ENCODE measurements around the gene COX4I1.

The COX4I1 gene

DNA sequence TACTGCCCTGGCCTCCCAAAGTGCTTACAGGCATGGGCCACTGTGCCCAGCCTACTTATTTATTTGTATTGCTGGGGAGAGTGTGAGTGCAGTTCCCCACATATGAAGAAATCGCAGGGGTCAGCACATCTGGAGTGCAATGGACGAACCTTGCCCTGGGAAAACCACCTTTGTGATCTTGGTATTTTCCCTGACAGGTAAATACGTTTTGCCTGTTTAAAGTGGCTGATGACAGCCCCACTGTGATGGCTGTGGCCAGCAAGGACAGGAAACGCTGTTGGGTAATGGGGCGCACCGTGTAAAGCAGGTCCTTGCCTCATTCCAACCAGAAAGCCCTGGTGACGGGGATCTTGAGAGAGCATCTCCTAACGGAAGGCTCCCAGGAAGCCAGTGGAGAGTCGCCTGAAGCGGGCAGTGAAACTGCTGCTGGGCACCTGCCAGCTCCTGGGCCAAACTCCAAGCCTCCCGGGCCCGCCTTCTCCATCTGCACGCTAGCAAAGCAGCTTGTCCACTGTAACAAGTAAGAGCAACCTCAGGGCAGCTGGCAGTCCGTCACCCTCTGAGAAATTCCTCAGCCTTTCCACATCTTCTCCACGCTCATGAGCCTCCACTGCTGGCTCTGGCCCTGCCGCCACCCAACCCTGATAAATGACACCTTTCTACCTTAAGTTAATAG is 17.7 kb upstream of the COX4I1 start:
- no peak overlapping the region for H3K4me3 Mint-ChIP-seq
- no peaks in the 10 kb centered on the region for H3K9me3 Mint-ChIP-seq
- peaks cover 7% of the 10 kb centered on the region for H3K4me1 Mint-ChIP-seq
- no peaks in the 10 kb centered on the region for H3K27me3 Mint-ChIP-seq
- H3K36me3 Mint-ChIP-seq: peaks cover 14% of the 10 kb centered on the region
- H3K27ac Mint-ChIP-seq: no peak overlapping the region

DNA sequence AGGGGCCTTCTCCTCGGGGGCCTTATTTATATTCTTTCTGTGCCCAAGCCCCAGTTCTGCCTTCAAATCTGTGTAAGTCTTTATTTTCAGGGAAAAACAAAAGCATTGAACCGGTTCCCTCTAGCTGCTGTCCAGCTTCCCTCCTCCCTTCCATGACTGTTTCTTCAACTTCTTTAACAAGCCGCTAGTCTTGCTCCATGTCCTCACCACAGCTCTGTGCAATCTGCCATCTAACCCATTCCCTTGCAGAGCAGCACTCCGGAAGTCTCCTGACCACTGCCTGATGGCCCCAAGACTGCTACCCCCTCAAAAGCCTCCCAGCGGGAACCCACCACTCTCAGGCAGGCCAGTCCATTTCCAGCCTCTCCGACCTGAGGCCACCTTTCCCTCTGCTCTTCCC is 17.0 kb upstream of the COX4I1 start:
- Mint-ChIP-seq H3K9me3 (no peaks in the 10 kb centered on the region), H3K4me3 (no peak overlapping the region), H3K27me3 (no peaks in the 10 kb centered on the region), H3K4me1 (peaks cover 7% of the 10 kb centered on the region), H3K27ac (no peak overlapping the region), H3K36me3 (peaks cover 14% of the 10 kb centered on the region)

DNA sequence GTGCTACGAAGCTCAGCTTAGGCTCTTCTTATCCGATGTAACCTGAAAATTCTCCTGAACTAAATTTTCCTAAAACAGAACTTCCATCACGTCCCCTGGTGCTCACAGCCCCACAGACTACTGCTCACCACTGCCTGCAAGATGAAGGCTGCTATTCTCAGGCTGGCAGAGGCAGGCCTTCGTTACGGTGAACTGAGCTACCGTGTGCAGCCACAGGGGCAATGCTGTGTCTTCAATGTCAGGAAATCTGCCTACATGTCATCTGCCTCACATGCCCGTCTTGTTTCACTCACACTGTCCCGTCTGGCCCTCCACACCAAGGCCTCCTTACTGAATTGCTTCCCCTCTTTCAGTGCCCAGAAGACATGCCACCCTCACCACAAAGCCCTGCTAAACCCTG is 16.1 kb upstream of the COX4I1 start:
- no peak overlapping the region for H3K4me3 Mint-ChIP-seq
- H3K4me1 Mint-ChIP-seq: peaks cover 11% of the 10 kb centered on the region
- peak overlapping the region; percentile 61 for H3K27ac Mint-ChIP-seq
- no peaks in the 10 kb centered on the region for H3K9me3 Mint-ChIP-seq
- H3K36me3 Mint-ChIP-seq: peaks cover 14% of the 10 kb centered on the region
- H3K27me3 Mint-ChIP-seq: no peaks in the 10 kb centered on the region

DNA sequence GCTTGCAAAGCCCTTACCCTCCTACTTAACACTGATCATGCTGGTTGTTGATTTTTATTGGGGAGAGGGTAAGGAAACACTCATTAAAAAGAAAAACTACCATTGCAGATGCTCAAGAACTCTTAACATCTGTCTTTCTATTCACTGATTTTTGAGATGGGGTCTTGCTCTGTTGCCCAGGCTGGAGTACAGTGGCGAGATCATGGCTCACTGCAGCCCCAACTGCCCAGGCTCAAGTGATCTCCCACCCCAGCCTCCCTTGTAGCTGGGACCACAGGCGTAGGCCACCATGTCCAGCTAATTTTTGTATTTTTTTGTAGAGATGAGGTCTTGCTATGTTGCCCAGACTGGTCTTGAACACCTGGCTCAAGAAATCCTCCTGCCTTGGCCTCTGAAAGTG is 14.7 kb upstream of the COX4I1 start:
- no peaks in the 10 kb centered on the region for H3K9me3 Mint-ChIP-seq
- H3K27me3 Mint-ChIP-seq: no peaks in the 10 kb centered on the region
- H3K27ac Mint-ChIP-seq: no peak overlapping the region
- no peak overlapping the region for H3K4me3 Mint-ChIP-seq
- peaks cover 13% of the 10 kb centered on the region for H3K36me3 Mint-ChIP-seq
- H3K4me1 Mint-ChIP-seq: peaks cover 24% of the 10 kb centered on the region

DNA sequence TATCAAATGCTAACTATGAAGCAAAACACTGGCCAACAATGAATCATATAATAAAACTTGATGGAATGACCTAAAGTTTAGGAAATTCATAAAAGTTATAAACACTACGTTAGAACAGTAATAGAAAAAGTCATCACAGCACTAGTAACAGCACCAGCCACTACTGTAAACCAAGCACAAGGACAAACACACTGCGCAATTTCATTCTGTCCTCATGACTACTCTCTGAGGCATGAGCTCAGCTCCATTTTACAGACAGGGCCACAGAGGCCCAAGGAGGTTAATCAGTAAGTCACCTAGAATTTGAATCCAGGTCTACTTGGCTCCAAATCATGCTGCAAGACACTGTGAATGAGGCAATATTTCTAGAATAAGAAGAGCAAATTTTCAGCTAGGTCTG is 13.6 kb upstream of the COX4I1 start:
- H3K27ac Mint-ChIP-seq: no peak overlapping the region
- no peak overlapping the region for H3K4me3 Mint-ChIP-seq
- no peaks in the 10 kb centered on the region for H3K27me3 Mint-ChIP-seq
- no peaks in the 10 kb centered on the region for H3K9me3 Mint-ChIP-seq
- H3K4me1 Mint-ChIP-seq: peaks cover 34% of the 10 kb centered on the region
- H3K36me3 Mint-ChIP-seq: peaks cover 8% of the 10 kb centered on the region

DNA sequence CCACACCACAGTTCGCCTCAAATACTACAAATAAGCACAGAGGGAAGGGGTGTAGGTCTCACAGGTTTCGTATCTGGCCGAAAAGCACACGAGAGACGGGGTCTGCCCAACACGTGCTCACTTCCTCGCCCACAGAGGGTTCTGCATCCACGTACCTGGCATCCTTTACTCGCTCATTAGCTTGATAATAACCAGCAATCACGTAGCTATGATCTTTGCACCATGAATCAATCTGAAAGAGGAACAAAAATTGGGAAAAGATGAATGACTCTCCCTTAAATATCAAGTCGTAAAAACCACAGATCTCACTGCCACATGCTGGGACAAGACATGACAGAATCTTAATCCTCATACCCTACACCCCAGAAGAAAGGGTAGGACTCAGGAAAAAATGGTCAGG is 10.7 kb upstream of the COX4I1 start:
- H3K4me3 Mint-ChIP-seq: no peak overlapping the region
- H3K36me3 Mint-ChIP-seq: peaks cover 26% of the 10 kb centered on the region
- H3K9me3 Mint-ChIP-seq: no peaks in the 10 kb centered on the region
- peaks cover 54% of the 10 kb centered on the region for H3K4me1 Mint-ChIP-seq
- no peaks in the 10 kb centered on the region for H3K27me3 Mint-ChIP-seq
- no peak overlapping the region for H3K27ac Mint-ChIP-seq

DNA sequence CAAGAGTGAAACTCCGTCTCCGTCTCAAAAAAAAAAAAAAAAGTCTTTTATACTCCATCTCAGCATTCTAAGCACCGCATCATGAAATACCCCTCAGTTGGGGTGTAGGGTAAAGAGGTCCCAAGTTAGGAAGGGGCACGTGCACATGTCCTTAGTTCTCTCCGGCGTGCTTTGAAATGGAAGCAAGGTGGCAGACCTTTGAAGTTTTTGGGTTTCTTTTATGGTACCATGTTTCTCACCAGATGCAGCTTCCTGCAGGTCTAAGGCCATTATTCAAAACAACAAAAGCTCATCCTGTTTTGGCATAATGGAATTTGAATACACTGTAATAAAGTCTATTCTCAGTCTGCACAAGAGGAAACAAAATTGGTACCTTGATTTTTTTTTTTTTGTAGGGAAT is 9.7 kb upstream of the COX4I1 start:
- Mint-ChIP-seq H3K36me3 (peaks cover 26% of the 10 kb centered on the region), H3K27me3 (no peaks in the 10 kb centered on the region), H3K4me3 (peak overlapping the region; percentile 40), H3K4me1 (peaks cover 60% of the 10 kb centered on the region), H3K9me3 (no peaks in the 10 kb centered on the region), H3K27ac (peak overlapping the region; percentile 55)

DNA sequence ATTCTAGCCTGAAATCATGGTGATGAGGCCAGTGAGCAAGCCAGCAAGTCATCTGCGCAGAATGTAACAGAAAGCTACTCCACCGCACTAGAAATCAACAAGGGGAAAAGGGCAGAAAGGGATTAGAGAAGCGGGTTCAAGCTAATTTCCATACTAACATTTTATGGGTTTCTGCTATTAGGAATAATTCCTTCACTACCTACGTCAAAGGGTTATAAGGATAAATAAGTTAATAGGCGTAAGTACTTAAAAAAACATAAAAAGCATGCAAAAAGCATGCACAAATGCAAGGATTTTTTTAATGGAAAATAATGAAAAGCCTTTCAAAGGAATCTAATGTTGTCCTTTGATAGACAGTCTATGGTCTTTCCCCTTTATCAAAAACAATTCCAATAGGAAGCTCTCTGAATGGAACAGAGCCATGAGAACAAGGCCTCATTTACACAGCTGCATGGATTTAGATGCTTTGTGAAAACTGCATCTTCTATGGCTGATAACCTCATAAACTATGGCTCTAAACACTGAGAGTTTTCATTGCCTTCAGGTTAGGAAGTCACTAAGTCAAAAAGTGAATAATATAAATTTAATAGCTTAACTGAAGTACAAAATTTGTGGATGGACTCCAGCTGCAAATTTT is 5.7 kb upstream of the COX4I1 start:
- H3K27me3 Mint-ChIP-seq: no peaks in the 10 kb centered on the region
- peaks cover 76% of the 10 kb centered on the region for H3K4me1 Mint-ChIP-seq
- no peak overlapping the region for H3K27ac Mint-ChIP-seq
- no peak overlapping the region for H3K4me3 Mint-ChIP-seq
- peaks cover 32% of the 10 kb centered on the region for H3K36me3 Mint-ChIP-seq
- no peaks in the 10 kb centered on the region for H3K9me3 Mint-ChIP-seq

DNA sequence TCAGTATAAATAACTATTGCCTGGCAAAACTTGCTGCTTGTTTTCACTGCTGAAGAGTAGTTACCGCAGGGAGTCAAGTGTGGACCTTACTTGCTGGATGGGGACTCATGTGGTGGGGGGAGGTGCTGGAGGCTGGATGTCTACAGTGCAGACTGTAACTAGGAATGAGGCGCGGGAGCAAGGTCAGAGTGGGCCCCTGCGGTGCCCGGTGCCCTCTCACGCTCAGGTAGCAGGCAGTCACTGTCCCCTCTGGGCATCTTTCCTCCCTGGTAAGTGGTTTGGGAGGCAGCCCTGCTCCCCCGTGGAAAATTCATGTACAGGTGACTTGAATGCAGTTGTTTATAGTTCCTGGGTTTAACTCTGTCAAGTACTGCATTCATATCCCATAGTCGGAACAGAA is 4.8 kb upstream of the COX4I1 start:
- Mint-ChIP-seq H3K27me3 (no peaks in the 10 kb centered on the region), H3K4me1 (peaks cover 67% of the 10 kb centered on the region), H3K4me3 (no peak overlapping the region), H3K36me3 (peaks cover 30% of the 10 kb centered on the region), H3K9me3 (no peaks in the 10 kb centered on the region), H3K27ac (no peak overlapping the region)

DNA sequence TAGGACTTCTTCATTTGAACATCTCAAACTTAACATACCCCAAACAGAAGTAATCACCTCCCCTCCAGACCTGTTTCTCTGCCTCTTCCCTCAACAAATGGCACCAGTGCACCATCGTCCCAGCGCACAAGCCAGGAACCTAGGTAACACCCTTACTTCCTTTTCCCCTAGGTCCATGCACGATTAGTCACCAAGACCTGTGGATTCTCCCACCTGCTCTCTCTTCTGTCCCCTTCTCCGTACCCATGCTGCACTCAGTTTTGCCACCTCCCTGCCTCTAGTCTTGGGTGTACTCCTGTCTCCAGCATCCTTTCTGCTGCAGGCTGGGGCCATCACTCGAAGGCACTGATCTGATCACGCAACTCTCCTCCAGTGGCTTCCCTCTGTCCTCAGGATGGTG is 3.3 kb upstream of the COX4I1 start:
- no peaks in the 10 kb centered on the region for H3K9me3 Mint-ChIP-seq
- peak overlapping the region; percentile 70 for H3K27ac Mint-ChIP-seq
- peak overlapping the region; percentile 23 for H3K4me3 Mint-ChIP-seq
- peaks cover 67% of the 10 kb centered on the region for H3K4me1 Mint-ChIP-seq
- H3K36me3 Mint-ChIP-seq: peaks cover 28% of the 10 kb centered on the region
- H3K27me3 Mint-ChIP-seq: no peaks in the 10 kb centered on the region

DNA sequence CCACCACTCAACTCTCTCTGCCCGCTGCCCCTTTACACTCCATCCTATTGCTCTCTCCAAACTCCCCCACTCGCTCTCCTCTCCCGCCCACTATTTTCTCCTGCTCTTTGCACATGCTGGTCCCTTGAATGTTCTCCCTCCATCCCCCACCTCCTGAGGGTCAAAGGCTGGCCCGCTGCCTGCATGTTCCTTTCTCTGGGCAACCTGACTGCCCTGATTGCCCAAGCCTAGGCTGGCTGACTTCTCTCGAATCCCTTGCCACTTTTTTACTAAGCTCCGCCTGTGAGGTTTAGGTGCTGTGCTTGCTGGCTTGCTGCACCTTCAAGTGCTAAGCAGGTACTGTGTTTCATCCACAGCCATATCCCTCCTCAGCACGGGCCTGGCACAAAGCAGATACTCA is 2.9 kb upstream of the COX4I1 start:
- Mint-ChIP-seq H3K4me3 (peak overlapping the region; percentile 23), H3K27me3 (no peaks in the 10 kb centered on the region), H3K9me3 (no peaks in the 10 kb centered on the region), H3K36me3 (peaks cover 25% of the 10 kb centered on the region), H3K4me1 (peaks cover 67% of the 10 kb centered on the region), H3K27ac (peak overlapping the region; percentile 70)

DNA sequence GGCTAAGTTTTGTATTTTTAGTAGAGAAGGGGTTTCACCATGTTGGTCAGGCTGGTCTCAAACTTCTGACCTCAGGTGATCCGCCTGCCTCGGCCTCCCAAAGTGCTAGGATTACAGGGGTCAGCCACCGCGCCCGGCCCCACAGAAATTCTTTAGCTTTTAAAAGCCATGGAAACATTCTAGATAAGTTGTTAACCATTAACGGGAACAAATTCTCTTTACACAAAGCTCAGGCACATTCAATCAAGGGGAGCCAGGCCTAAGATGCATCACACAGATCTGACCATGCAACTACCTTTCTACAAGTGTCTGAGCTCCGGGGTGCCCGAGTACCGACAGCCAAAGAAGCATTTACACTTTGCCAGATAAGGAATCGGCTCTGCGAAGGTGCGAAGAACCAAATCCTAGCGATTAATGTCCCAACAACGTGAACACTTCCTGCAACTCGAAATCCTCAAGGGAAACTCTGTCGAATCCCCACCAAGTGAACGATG is 1.2 kb upstream of the COX4I1 start:
- Mint-ChIP-seq H3K36me3 (peaks cover 20% of the 10 kb centered on the region), H3K9me3 (no peaks in the 10 kb centered on the region), H3K27ac (peak overlapping the region; percentile 72), H3K4me3 (peak overlapping the region; percentile 86), H3K27me3 (no peaks in the 10 kb centered on the region), H3K4me1 (peaks cover 67% of the 10 kb centered on the region)

DNA sequence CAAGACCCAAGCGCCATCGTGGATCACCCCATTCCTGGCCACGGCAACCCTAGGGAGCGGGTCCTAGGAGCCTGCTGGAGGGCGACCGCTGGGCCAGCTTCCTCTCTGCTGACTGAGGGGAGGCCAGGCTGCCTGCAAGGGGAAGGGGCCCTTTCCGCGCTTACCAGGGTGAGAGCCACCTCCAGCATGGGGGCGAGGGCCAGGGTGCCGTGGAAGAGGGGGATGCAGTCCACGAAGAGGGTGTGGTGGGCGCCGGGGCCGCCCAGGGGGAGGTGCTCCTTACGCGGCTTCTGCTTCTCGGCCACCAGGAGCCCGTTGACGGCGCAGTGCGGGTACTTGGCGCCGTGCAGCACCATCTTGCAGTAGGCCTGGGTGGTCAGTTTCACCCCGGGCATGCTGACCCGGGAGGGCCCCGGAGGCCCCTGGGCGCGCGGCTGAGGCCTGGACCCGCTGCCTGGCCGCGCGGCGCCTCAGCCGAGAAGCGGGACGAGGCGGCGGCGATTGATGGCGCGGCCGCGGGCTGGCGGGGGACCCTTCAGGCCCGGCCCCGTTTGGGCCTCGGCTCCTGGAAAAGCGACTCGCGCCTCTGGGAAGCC is 496 bp upstream of the COX4I1 start:
- H3K27me3 Mint-ChIP-seq: no peaks in the 10 kb centered on the region
- peaks cover 21% of the 10 kb centered on the region for H3K36me3 Mint-ChIP-seq
- peak overlapping the region; percentile 97 for H3K27ac Mint-ChIP-seq
- H3K9me3 Mint-ChIP-seq: no peaks in the 10 kb centered on the region
- peak overlapping the region; percentile 91 for H3K4me3 Mint-ChIP-seq
- H3K4me1 Mint-ChIP-seq: peaks cover 65% of the 10 kb centered on the region

DNA sequence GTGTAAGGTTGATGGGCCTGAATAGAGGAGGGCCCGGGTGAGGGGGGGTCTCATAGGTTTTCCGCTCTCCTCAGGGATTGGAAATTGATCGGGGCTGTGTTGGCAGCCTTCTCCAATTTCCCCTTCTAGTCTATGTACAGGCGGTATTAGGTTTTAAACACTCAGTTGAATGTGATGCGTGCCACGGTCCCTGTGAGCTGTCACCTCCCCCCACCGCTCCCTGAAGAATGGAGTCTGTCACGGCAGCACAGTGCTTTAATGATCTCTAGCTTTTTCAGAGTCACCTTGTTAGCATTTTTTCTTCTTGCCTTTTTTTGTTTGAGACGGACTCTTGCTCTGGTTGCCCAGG is 800 bp downstream of the COX4I1 start:
- no peaks in the 10 kb centered on the region for H3K27me3 Mint-ChIP-seq
- H3K9me3 Mint-ChIP-seq: no peaks in the 10 kb centered on the region
- peak overlapping the region; percentile 95 for H3K27ac Mint-ChIP-seq
- H3K36me3 Mint-ChIP-seq: peaks cover 25% of the 10 kb centered on the region
- peaks cover 58% of the 10 kb centered on the region for H3K4me1 Mint-ChIP-seq
- H3K4me3 Mint-ChIP-seq: peak overlapping the region; percentile 89

DNA sequence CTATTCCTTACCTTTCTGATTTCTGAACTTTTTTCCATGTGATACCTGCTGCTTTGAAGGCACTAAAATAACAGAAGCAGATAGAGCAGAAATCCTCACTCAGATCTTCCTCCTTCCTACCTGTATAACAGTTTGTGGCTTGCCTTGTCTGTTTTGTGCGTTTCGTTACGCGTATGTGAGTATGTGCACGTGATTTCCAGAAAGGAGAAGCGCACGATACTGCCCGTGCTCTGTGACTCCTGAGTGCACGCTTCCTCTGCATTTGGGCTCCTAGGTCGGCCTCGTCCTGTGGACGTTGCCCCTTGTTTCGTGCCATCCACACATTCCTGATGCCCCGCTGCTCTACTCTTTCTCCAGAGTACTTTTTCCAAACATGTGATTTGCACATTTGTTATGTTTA is 4.1 kb downstream of the COX4I1 start:
- Mint-ChIP-seq H3K27ac (no peak overlapping the region), H3K4me3 (no peak overlapping the region), H3K9me3 (no peaks in the 10 kb centered on the region), H3K36me3 (peaks cover 26% of the 10 kb centered on the region), H3K4me1 (peaks cover 33% of the 10 kb centered on the region), H3K27me3 (no peaks in the 10 kb centered on the region)

DNA sequence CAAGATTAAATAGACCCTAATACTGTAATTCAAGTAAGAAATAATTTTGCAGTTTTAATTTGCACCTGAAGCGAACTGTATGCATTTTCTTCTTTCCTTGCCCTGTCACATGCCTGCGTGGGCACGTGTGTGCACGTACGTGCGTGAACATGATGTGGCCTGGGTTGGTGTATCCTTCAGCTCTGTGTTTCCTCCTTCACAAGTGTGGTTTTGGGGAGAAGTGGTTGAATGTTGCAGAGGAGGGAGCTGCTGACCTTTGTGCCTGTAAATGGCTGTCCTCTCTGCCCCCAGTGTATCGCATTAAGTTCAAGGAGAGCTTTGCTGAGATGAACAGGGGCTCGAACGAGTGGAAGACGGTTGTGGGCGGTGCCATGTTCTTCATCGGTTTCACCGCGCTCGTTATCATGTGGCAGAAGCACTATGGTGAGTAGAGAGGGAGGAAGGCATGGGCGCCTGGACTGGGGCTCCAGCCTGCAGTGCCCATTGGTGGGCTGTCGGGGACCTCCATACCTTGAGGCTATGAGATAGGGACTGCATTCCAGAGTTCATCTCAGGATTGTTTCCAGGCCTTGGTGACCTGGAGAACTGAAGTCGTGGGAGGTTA is 6.0 kb downstream of the COX4I1 start:
- Mint-ChIP-seq H3K27me3 (no peaks in the 10 kb centered on the region), H3K4me3 (no peak overlapping the region), H3K27ac (peak overlapping the region; percentile 12), H3K36me3 (peaks cover 26% of the 10 kb centered on the region), H3K9me3 (no peaks in the 10 kb centered on the region), H3K4me1 (peaks cover 27% of the 10 kb centered on the region)

Data from activated naive CD4-positive, alpha-beta T cell treated with anti-CD3 and anti-CD28 coated beads, Interleukin-2, amount 50 U/mL, for 24 hours (primary cell).